ENCODE results near the gene TRABD2B. TPM values are rescaled to one million over a fixed set of nuclear protein-coding genes. Genes with fewer than 3 reads are reported as not detected.
A peak's percentile ranks its signal among the peaks of the same experiment; 100 is the strongest.

TRABD2B gene
- total and polyA plus RNA-seq, 2 of the 13 experiments (the other 11 are each of a cell fraction or from before 2014, with no cell fraction given): 0.04 TPM; not detected in 1

- TF ChIP-seq, protein P1, sequence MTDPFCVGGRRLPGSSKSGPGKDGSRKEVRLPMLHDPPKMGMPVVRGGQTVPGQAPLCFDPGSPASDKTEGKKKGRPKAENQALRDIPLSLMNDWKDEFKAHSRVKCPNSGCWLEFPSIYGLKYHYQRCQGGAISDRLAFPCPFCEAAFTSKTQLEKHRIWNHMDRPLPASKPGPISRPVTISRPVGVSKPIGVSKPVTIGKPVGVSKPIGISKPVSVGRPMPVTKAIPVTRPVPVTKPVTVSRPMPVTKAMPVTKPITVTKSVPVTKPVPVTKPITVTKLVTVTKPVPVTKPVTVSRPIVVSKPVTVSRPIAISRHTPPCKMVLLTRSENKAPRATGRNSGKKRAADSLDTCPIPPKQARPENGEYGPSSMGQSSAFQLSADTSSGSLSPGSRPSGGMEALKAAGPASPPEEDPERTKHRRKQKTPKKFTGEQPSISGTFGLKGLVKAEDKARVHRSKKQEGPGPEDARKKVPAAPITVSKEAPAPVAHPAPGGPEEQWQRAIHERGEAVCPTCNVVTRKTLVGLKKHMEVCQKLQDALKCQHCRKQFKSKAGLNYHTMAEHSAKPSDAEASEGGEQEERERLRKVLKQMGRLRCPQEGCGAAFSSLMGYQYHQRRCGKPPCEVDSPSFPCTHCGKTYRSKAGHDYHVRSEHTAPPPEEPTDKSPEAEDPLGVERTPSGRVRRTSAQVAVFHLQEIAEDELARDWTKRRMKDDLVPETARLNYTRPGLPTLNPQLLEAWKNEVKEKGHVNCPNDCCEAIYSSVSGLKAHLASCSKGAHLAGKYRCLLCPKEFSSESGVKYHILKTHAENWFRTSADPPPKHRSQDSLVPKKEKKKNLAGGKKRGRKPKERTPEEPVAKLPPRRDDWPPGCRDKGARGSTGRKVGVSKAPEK (CRISPR knock-in tag; IDR thresholded peaks at IDR 0.05; ENCODE audit: borderline replicate concordance): no peak
- TF ChIP-seq BRCA1 (CRISPR knock-in tag; IDR thresholded peaks at IDR 0.05): no peak
- no peak for TF ChIP-seq ETV6 (CRISPR knock-in tag; conservative IDR thresholded peaks at IDR 0.05)
- TF ChIP-seq, protein P2, sequence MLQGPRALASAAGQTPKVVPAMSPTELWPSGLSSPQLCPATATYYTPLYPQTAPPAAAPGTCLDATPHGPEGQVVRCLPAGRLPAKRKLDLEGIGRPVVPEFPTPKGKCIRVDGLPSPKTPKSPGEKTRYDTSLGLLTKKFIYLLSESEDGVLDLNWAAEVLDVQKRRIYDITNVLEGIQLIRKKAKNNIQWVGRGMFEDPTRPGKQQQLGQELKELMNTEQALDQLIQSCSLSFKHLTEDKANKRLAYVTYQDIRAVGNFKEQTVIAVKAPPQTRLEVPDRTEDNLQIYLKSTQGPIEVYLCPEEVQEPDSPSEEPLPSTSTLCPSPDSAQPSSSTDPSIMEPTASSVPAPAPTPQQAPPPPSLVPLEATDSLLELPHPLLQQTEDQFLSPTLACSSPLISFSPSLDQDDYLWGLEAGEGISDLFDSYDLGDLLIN (CRISPR knock-in tag; IDR thresholded peaks at IDR 0.05; ENCODE audit: borderline replicate concordance): no peak
- no peak; the same call in 1 of the 2 replicates for TF ChIP-seq HBP1 (CRISPR knock-in tag; IDR thresholded peaks at IDR 0.05; ENCODE audit: low read depth)
- TF ChIP-seq, protein P3, sequence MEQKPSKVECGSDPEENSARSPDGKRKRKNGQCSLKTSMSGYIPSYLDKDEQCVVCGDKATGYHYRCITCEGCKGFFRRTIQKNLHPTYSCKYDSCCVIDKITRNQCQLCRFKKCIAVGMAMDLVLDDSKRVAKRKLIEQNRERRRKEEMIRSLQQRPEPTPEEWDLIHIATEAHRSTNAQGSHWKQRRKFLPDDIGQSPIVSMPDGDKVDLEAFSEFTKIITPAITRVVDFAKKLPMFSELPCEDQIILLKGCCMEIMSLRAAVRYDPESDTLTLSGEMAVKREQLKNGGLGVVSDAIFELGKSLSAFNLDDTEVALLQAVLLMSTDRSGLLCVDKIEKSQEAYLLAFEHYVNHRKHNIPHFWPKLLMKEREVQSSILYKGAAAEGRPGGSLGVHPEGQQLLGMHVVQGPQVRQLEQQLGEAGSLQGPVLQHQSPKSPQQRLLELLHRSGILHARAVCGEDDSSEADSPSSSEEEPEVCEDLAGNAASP (CRISPR knock-in tag; IDR thresholded peaks at IDR 0.05; ENCODE audit: borderline replicate concordance): peak; percentile 69; the same call in 1 of the 2 replicates
- TF ChIP-seq ZFX (CRISPR knock-in tag; IDR thresholded peaks at IDR 0.05; ENCODE audit: low read depth): peak; percentile 54; the same call in 1 of the 2 replicates
- peak; percentile 66; the same call in 1 of the 2 replicates for TF ChIP-seq MIER2 (CRISPR knock-in tag; IDR thresholded peaks at IDR 0.05)
- TF ChIP-seq KLF15 (CRISPR knock-in tag; IDR thresholded peaks at IDR 0.05; ENCODE audit: borderline replicate concordance): no peak
- no peak for TF ChIP-seq ZNF333 (CRISPR knock-in tag; IDR thresholded peaks at IDR 0.05; ENCODE audit: borderline replicate concordance)
- TF ChIP-seq ZNF224 (CRISPR knock-in tag; IDR thresholded peaks at IDR 0.05): no peak
- TF ChIP-seq PBX2 (CRISPR knock-in tag; IDR thresholded peaks at IDR 0.05): no peak
- no peak for TF ChIP-seq NBN (conservative IDR thresholded peaks at IDR 0.05)
- TF ChIP-seq, protein P4, sequence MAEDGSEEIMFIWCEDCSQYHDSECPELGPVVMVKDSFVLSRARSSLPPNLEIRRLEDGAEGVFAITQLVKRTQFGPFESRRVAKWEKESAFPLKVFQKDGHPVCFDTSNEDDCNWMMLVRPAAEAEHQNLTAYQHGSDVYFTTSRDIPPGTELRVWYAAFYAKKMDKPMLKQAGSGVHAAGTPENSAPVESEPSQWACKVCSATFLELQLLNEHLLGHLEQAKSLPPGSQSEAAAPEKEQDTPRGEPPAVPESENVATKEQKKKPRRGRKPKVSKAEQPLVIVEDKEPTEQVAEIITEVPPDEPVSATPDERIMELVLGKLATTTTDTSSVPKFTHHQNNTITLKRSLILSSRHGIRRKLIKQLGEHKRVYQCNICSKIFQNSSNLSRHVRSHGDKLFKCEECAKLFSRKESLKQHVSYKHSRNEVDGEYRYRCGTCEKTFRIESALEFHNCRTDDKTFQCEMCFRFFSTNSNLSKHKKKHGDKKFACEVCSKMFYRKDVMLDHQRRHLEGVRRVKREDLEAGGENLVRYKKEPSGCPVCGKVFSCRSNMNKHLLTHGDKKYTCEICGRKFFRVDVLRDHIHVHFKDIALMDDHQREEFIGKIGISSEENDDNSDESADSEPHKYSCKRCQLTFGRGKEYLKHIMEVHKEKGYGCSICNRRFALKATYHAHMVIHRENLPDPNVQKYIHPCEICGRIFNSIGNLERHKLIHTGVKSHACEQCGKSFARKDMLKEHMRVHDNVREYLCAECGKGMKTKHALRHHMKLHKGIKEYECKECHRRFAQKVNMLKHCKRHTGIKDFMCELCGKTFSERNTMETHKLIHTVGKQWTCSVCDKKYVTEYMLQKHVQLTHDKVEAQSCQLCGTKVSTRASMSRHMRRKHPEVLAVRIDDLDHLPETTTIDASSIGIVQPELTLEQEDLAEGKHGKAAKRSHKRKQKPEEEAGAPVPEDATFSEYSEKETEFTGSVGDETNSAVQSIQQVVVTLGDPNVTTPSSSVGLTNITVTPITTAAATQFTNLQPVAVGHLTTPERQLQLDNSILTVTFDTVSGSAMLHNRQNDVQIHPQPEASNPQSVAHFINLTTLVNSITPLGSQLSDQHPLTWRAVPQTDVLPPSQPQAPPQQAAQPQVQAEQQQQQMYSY (CRISPR knock-in tag; IDR thresholded peaks at IDR 0.05): no peak
- TF ChIP-seq, protein P5, sequence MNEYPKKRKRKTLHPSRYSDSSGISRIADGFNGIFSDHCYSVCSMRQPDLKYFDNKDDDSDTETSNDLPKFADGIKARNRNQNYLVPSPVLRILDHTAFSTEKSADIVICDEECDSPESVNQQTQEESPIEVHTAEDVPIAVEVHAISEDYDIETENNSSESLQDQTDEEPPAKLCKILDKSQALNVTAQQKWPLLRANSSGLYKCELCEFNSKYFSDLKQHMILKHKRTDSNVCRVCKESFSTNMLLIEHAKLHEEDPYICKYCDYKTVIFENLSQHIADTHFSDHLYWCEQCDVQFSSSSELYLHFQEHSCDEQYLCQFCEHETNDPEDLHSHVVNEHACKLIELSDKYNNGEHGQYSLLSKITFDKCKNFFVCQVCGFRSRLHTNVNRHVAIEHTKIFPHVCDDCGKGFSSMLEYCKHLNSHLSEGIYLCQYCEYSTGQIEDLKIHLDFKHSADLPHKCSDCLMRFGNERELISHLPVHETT (CRISPR knock-in tag; conservative IDR thresholded peaks at IDR 0.05): no peak
These were observed 159.2 kb downstream of the TRABD2B start (continued) for GRCh38 chr1:47837866-47838561.
